SU-DHL-6 (cell line): Measurements from ENCODE around the gene PLCXD1.

Source experiments
- CTCF ChIP-seq: fragments of 200-600 bp; sonication (generic); IDR thresholded peaks from one replicate; pipeline ENCODE4 v1.5.1; 2017; ENCODE audit warnings: antibody characterized with exemption, mild to moderate bottlenecking, low read length, moderate library complexity; ENCODE audit not compliant: insufficient read depth, poor library complexity, severe bottlenecking
- EZH2phosphoT487 ChIP-seq: fragments of 200-600 bp; sonication (generic), shearing (Covaris generic); conservative IDR thresholded peaks from 2 replicates; pipeline ENCODE4 v1.6.1; 2018; ENCODE audit warnings: mild to moderate bottlenecking, antibody characterized with exemption, low read length, moderate library complexity, mixed read lengths

- TF ChIP-seq CTCF (no peak), EZH2phosphoT487 (no peak)
These were observed 56.2 kb downstream of the PLCXD1 start for GRCh38 chrX:337331-337831.
